GM19455 (cell line): ENCODE results near the gene TCF7L2.

ENCODE experiments used
- ATAC-seq: cut with Tn5 transposase; IDR thresholded peaks from one replicate; pipeline ENCODE4 v1.9.1; 2021; ENCODE audit not compliant: unreplicated experiment

The TCF7L2 gene

DNA sequence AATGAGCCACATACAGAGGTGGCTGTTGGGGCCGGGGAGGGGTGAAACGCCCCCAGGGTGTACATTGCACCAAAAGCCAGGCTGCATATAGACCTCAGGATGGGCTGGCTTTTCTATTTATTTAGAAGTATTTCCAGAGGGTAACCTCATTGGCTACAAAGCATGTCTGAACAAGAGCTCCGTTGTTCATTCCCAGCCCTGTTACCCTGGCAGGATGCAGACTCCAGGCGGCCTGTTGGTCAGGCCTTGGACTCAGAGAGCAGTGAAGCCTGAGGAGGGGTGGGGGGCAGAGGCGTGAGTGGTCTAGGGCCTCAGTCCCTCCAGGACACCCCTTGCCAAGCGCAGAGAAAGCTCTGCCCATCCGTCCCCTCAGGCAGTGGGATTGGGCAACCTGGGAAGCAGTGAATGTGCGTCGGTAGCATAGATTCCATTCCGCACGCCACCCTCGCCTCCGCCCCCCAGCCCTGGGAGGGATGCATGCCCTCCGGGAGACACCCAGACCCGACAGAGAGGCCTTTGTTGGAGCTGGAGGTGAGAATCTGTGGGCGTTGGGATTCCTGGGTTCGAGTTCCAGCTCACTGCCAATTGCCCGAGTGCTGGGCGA lies 41.9 kb downstream of the TCF7L2 start:
- ATAC-seq, result no peak

DNA sequence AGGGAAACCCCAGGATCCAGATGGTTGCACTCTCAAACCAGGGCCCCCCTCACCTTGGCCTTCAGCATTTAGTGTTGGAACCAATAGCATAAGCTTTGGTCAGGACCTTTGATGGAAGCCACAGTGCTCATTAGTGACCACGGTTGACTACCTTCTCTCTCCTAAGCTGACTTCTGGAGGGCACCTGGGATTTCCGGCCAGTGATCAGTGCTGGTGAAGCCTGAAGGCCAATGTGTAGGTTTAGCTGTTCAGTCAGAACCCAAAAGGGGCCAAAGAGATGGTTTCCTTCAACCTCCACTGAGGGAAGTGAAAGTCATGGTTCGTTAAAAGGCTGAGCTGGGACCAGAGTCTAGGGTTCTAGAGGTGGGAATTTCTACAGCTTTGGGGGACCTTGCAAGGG lies 46.4 kb downstream of the TCF7L2 start:
- no peak for ATAC-seq

DNA sequence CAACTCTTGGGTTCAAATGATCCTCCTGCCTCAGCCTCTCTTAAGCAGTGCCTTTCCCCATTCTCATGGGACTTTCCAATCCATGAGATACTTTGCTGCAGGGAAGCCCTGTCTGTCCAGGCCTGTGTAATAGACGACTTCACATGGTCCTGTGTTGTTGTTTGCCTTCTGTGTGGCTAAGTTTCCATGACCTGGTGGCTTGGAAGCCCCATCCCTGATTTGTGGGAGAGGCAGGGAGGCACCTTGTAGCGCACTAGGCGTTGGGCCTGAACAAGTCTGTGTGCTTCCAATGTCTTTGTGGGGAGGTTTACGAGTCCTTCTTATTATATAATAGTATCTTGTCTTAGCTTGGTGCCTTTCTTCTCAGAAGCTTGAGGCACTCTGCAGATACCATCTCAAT lies 49.1 kb downstream of the TCF7L2 start:
- ATAC-seq, result no peak

DNA sequence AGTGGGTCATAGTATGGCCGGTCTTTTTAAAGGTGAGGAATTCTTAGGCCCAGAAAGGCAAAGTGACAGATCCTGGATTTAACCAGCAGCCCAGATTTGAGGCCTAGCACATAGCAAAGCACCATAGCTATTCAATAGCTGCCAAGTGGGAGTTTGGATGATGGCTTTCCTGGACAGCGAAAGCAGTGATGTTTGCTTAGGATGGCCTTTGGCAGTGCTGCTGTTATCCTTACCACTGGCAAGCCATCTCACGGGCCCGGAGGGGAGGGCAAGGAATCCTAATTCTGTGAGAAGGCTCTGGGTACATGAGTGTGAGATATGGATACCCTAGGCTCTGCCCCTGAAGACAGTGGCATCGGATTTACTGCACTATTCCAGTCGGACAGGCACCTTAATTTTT lies 50.4 kb downstream of the TCF7L2 start:
- no peak for ATAC-seq

- ATAC-seq, result no peak
Observed at GRCh38 chr10:113000876-113001598, 51.0 kb downstream of the TCF7L2 start.

GRCh38 chr10:113001599-113002448 lies 51.8 kb downstream of the TCF7L2 start:
- ATAC-seq, result no peak

GRCh38 chr10:113002449-113002777 lies 52.4 kb downstream of the TCF7L2 start:
- ATAC-seq, result no peak

- no peak for ATAC-seq
Observed at GRCh38 chr10:113003052-113003451, 53.0 kb downstream of the TCF7L2 start.

DNA sequence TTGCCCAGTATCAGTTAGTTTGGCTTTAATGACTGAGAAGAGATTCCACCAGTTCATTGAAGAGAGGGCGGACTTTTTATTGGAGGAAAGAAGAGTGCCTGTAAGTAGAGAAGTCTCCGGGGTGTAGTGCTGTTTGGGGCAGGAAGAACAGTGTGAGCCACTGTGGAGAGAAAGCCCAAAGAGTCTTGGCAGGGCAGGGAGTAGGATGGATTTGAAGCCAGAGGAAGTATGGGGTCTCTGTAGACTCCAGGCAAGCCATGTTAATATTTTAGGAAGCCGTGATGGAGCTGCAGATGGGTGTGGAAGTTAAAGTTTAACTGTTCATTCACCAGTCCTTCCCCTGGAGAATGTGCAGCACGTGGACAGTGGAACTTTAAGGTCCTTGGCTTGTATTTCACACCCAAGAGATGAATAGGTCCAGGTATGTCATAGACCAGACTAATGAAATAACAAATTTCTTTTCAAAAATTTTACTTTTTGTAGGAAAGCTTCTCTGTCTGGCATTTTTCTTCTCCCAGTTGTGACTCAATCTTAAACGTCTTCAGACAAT lies 54.1 kb downstream of the TCF7L2 start:
- ATAC-seq, result no peak

DNA sequence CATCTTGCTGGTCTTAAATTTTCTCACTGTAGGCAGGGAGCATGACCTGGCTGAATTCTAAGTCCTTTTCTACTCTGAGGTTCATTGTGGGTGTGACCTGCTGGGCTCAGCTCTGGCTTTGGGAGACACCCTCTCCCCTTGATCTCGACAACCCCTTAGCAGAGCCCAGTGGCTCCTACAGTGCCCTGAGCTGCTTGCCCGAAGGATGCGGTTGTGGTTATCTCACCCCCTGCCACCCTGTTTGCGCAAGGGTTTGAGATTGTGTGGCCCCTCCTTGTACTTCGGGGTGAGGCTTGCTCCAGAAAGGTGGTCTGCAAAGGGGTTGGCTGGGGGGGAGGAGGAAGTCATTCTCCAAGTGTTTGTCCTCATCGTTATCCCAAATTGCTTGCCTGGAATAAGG lies 55.3 kb downstream of the TCF7L2 start:
- no peak for ATAC-seq

DNA sequence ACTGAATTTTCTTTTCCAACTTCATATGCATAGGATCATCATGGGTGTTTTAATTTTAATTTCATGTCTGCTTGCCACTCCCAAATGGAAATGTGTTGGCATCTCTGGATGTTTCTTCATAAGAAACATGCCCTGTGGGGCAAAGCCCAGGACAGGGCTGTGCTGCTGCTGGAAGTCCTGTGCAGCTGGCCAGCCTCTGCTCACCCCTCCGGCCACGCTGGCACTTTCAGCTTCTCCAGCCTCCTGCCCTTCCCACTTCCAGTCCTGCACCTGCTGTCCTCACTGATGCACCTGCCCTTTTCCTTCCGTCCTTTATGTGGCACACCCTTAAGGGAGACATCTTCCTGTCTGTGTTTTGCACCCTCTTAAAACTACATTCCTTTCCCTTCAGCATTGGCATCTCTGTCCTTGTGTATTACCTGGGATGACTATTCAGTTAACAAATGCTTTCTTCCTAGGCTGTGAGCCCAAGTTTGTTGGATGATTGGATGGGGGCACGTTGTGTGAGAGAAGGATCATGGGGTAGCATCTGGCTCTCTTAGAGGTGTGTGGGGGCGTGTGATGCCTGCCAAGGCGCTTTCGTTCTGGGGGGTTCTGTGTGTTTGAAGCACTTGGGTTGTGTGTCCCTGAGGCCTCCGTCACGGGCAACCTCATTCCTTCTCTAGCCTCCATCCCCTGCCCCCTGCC lies 56.8 kb downstream of the TCF7L2 start:
- ATAC-seq, result no peak

DNA sequence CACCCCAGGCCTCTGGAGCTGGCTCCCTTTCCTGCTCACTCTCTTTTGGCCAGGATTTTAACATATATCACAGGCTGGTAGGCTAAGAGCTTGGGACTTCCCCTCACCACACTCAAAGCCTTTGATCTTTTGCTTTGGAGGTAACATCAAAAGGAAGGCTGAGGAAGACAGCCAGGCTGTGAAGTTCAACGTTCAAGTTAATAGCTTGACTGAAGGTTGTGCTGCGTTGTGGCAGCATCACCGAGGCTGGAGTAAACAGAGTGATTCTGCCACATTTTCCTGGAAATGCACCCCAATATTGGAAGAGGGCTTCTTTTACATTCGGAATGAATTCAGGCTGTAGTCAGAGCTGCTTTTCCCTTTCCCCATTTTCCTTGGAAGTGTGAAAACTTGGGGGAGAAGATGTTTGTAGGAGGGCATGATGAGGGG lies 57.3 kb downstream of the TCF7L2 start:
- no peak for ATAC-seq

DNA sequence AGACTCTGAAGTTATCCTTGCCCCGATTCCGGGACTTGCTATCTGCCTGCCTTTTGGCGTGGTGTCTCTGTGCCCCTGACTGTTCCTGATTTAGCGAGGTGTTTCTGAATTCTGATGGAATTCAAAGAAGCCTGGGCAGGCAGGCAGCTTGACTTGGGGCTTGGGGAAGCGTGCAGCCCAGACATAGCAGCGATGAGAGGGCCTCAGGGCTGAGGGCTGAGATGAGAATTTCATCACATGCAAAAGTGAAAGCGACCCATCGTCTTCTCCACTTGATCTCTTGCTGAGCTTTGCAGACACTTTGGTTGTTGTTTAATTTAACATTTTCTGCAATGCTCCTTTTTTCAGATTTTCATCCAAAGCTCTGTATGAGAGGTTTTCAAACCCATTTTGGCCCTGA lies 57.8 kb downstream of the TCF7L2 start:
- no peak for ATAC-seq

GRCh38 chr10:113011592-113012374 lies 61.7 kb downstream of the TCF7L2 start:
- no peak for ATAC-seq

GRCh38 chr10:113015201-113015600 lies 65.2 kb downstream of the TCF7L2 start:
- ATAC-seq, result no peak

DNA sequence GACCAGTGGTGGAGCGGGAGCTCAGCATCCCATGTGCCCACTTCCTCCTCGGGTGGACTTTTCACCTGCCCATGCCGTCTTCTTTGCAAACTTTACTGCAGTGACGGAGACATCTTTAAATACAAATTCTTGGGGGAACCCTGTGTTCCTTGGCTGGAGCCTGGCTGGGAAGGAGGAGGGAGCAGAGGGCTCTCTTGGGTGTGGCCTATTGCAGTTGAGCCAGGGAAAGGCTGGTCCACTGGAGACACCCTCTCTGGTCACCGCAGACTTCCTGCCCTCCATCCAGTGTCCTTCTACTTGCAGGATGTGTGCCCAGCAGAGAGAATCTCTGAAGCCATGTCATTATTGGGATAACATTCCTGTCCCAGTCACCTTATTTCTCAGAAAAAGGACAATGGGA lies 67.3 kb downstream of the TCF7L2 start:
- no peak for ATAC-seq

DNA sequence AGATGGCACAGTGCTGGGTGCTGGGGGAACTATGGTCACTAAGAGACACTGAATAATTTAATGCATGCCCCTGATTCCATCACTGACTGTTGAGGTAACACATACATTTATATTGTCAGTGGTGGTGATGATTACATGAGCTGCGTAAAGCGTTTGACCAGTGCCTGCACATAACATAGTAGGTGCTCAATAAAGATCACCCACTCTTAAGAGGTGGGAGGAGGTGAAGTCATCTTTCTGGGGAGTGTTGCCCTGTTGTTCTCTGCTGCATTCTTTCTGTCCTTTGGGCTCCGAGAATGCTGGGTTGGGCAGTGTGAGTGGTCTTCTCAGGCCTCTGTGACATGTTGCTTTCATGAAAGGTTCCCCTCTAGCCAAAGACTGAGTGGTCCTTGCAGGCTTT lies 68.0 kb downstream of the TCF7L2 start:
- no peak for ATAC-seq

GRCh38 chr10:113019096-113019495 lies 69.0 kb downstream of the TCF7L2 start:
- ATAC-seq, result no peak

- ATAC-seq, result no peak
Observed at GRCh38 chr10:113019692-113020474, 69.8 kb downstream of the TCF7L2 start.

- no peak for ATAC-seq
Observed at GRCh38 chr10:113020475-113020753, 70.4 kb downstream of the TCF7L2 start.
